Stomach smooth muscle (tissue), 2 donors: ENCODE results near the gene FAAP100.
"Not testable (repeated sequence)": the region's sequence is repeated elsewhere in the genome, so short reads cannot be mapped to it uniquely, and the experiment has no call there.

Experiments used
- H3K27ac ChIP-seq: one replicate; pipeline ENCODE4 v1.7.0; 2013; ENCODE audit warnings: mild to moderate bottlenecking, low read length, inconsistent platforms
- H3K27me3 ChIP-seq, 2 donors: one replicate each; pipeline ENCODE4 v1.7.0; 2013; ENCODE audit warnings: low read length in 2 of 2; ENCODE audit not compliant: insufficient read depth in 2 of 2, control insufficient read depth in 1 of 2
- H3K36me3 ChIP-seq, 2 donors: one replicate each; pipeline ENCODE4 v1.7.0; 2013; ENCODE audit warnings: low read length in 2 of 2; ENCODE audit not compliant: control insufficient read depth in 2 of 2, insufficient read depth in 2 of 2
- H3K4me1 ChIP-seq: one replicate; pipeline ENCODE4 v1.7.0; 2013; ENCODE audit warnings: low read length; ENCODE audit not compliant: control insufficient read depth, insufficient read depth
- H3K4me3 ChIP-seq, 2 donors: one replicate each; pipeline ENCODE4 v1.7.0; 2013; ENCODE audit warnings: low read length in 2 of 2
- H3K9ac ChIP-seq, 2 donors: one replicate each; pipeline ENCODE4 v1.7.0; 2013; ENCODE audit warnings: low read length in 2 of 2, mild to moderate bottlenecking in 1 of 2
- H3K9me3 ChIP-seq, 2 donors: one replicate each; pipeline ENCODE4 v1.7.0; 2013; ENCODE audit warnings: low read length in 2 of 2; ENCODE audit not compliant: control insufficient read depth in 2 of 2
- donor health status: healthy.
- donor health status: Pancreatic carcinoma.

Gene FAAP100

DNA sequence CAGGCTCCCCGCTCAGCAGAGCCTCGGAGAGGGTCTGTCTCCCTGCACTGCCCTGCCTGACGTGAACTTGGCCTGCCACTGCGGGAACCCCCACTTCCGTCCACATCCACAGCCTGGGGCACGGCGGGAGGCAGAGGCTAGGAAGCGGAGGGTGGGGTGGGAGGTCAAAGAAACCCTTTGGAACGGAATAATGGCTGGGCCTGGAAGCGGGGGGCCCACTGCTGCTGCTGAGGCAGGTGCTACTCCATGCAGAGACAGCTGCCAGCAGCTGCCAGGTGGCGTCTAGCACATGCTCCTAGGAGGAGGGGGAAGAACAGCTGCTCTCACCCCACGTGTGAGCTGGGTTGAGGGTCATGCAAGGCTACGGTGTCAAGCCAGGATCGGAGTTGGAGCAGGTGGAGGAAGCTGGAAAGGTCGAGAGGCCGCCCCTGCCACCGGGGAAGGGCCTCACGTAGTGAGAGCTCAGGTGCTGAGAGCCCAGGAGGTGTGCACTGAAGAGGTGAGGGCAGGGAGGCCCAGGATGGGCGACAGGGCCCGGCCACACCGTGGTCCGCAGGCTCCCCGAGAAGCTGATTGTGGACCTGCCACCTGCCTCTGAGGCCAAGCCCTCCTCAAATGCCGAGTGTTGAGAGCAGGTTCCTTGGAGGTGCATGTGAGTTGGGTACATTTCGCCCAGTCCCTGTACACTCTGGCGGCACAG is 14.1 kb downstream of the FAAP100 start:
- no peak overlapping the region for H3K27ac ChIP-seq
- H3K4me3 ChIP-seq: no peak overlapping the region
- peaks cover 26 to 39% of the 10 kb centered on the region in 2 donors for H3K27me3 ChIP-seq
- peaks cover 12% of the 10 kb centered on the region for H3K4me1 ChIP-seq
- H3K36me3 ChIP-seq: peaks cover 4 to 14% of the 10 kb centered on the region in 2 donors
- no peak overlapping the region for H3K9ac ChIP-seq
- H3K9me3 ChIP-seq: no peaks in the 10 kb centered on the region

DNA sequence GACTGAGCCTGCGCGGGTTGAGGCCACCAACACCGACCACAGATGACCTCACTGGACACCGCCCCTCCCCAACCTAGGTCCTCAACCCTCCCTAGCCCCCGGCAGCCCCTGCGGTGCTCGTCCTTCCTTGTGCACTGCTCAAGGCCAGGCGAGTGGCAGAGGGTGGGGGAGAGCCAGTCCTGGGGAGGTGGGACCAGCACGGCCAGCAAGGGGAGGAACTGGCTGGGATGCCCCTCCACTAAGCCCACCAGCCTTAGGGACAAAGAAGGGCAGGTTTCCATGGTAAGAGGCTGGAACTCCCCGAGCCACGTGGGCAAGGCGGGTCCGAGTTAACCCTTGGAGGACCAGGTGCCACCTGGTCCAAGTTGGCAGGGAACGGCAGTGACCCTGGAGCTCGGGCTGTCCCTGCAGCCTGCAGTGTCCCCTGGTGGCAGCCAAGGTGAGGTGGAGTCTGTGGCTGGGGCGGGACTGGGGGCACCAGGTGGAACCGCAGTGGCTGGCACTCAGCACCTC is 14.8 kb downstream of the FAAP100 start:
- peaks cover 12% of the 10 kb centered on the region for H3K4me1 ChIP-seq
- H3K27me3 ChIP-seq: peaks cover 28 to 39% of the 10 kb centered on the region in 2 donors
- peaks cover 0 to 12% of the 10 kb centered on the region in 2 donors for H3K36me3 ChIP-seq
- H3K4me3 ChIP-seq: no peak overlapping the region
- no peak overlapping the region for H3K9ac ChIP-seq
- H3K9me3 ChIP-seq: no peaks in the 10 kb centered on the region
- no peak overlapping the region for H3K27ac ChIP-seq

DNA sequence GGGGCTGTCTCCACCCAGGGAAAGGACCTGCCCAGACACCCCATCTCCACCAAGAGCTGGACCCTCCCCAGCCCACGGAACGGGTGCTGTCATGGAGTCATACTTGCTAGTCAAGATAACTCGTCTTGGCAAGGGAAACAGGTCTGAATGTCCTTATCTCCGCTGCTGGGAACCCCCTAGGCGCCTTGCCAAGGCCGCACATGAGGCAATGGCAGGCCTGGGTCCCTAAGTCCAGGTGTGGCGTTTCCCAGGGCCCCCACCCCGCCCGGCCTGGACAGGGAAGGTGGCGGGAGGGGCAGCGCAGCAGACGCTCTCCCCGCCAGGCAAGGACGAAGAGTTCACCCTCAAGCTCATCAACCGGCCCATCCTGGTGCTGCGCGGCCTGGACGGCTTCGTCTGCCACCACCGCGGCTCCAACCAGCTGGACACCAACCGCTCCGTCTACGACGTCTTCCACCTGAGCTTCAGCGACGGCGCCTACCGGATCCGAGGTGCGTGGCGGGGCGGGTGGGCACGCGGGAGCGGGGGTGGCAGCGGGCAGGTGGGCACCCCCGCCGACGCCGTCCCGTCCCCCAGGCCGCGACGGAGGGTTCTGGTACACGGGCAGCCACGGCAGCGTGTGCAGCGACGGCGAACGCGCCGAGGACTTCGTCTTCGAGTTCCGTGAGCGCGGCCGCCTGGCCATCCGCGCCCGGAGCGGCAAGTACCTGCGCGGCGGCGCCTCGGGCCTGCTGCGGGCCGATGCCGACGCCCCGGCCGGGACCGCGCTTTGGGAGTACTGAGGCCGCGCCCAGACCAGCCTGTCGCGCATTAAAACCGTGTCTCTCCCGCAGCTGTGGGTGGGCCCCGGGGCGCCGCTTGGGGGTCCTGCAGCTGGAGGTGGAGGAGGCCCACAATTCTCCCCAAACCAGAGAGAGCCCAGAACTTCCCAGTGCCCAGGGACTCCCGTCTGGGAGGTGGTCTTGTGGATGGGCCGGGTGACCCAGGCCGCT is 15.6 kb downstream of the FAAP100 start:
- H3K9ac ChIP-seq: no peak overlapping the region
- H3K4me1 ChIP-seq: peaks cover 12% of the 10 kb centered on the region
- peaks cover 0 to 12% of the 10 kb centered on the region in 2 donors for H3K36me3 ChIP-seq
- H3K27ac ChIP-seq: no peak overlapping the region
- H3K9me3 ChIP-seq: no peaks in the 10 kb centered on the region
- H3K27me3 ChIP-seq: peaks cover 28 to 39% of the 10 kb centered on the region in 2 donors
- H3K4me3 ChIP-seq: no peak overlapping the region

DNA sequence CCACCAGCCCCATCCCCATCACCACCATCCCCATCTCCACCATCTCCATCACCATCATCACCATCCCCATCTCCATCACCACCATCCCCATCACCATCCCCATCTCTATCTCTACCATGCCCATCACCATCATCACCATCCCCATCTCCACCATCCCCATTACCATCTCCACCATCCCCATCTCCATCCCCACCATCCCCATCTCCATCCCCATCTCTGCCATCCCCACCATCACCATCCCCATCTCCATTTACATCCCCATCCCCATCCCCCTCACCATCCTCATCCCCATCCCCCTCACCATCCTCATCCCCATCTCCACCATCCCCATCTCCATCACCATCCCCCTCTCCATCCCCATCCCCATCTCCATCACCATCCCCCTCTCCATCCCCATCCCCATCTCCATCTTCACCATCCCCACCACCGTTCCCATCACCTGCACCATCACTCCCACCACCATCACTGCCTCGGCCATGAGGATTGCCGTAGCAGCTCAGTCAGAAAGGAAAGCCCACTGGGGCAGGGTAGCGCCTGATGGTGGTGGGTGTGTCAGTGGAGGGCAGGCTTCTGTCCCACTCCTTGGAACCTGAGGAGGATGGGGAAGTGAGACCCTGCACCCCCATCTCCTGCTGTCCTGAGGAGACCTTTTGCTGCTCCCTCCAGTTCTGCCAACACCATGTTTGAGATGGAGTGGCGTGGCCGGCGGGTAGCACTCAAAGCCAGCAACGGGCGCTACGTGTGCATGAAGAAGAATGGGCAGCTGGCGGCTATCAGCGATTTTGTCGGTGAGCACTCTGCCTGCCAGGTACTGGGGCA is 16.5 kb downstream of the FAAP100 start:
- peaks cover 28 to 39% of the 10 kb centered on the region in 2 donors for H3K27me3 ChIP-seq

DNA sequence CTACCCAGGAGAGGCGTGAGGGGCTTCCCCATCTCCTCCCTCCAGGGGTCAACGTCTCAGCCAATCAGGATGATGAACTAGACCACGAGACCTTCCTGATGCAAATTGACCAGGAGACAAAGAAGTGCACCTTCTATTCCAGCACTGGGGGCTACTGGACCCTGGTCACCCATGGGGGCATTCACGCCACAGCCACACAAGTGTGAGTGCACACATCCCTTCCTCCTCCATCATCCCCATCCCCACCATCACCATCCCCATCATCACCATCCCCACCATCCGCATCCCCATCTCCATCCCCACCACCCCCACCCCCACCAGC is 17.2 kb downstream of the FAAP100 start:
- peaks cover 28 to 39% of the 10 kb centered on the region in 2 donors for H3K27me3 ChIP-seq
- H3K36me3 ChIP-seq: peaks cover 0 to 5% of the 10 kb centered on the region in 2 donors
- H3K27ac ChIP-seq: no peak overlapping the region
- peaks cover 12% of the 10 kb centered on the region for H3K4me1 ChIP-seq
- H3K4me3 ChIP-seq: no peak overlapping the region
- no peak overlapping the region for H3K9ac ChIP-seq
- H3K9me3 ChIP-seq: no peaks in the 10 kb centered on the region

More for the DNA sequence above, 16.5 kb downstream of the FAAP100 start:
- Histone ChIP-seq H3K9me3 (no peaks in the 10 kb centered on the region), H3K9ac (no peak overlapping the region), H3K4me3 (no peak overlapping the region), H3K36me3 (peaks cover 0 to 9% of the 10 kb centered on the region in 2 donors), H3K27ac (no peak overlapping the region), H3K4me1 (peaks cover 12% of the 10 kb centered on the region)

DNA sequence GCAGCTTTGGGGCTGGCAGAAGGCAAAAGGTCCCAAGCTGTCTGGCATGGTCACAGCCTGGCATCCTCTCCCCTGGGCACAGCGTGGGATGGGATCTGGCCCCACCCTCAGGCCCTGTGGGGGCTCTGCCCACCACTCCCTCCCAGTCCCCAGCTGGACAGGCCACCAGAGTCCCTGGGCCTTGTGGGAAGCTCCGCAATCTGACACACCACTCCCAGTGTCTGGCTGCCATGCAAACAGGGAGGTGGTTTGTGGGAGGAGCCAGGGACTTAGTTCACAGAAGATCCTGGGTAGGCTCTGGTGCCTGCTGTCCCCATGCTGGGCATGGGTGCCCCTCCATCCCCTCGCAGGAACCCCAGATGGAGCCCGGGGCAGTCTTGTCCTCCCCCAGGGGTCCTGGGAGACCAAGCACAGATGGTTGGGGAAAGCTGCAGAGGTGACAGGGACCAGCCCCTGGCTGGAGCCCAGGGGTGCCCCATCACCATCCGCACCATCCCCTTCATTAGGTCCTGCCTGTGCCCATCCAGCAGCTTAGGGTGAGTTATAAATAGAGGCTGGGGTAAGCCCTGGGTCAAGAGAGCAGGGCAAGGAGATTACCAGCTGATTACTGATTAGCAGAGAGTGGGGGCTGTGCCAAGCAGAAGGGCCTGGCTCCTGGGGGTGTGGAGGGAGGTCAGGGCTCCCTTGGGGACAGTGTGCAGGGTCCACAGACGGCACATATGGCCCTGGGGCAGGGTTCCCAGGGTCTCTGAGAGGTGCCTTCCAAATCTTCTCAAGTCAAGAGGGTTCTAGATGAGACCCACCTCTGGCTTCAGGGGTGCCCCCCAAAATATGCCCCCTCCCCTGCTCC is 17.8 kb downstream of the FAAP100 start:
- Histone ChIP-seq H3K9ac (no peak overlapping the region), H3K27me3 (peaks cover 28 to 39% of the 10 kb centered on the region in 2 donors), H3K9me3 (no peaks in the 10 kb centered on the region), H3K36me3 (peaks cover 0 to 3% of the 10 kb centered on the region in 2 donors), H3K4me3 (no peak overlapping the region), H3K27ac (no peak overlapping the region), H3K4me1 (peaks cover 12% of the 10 kb centered on the region)

DNA sequence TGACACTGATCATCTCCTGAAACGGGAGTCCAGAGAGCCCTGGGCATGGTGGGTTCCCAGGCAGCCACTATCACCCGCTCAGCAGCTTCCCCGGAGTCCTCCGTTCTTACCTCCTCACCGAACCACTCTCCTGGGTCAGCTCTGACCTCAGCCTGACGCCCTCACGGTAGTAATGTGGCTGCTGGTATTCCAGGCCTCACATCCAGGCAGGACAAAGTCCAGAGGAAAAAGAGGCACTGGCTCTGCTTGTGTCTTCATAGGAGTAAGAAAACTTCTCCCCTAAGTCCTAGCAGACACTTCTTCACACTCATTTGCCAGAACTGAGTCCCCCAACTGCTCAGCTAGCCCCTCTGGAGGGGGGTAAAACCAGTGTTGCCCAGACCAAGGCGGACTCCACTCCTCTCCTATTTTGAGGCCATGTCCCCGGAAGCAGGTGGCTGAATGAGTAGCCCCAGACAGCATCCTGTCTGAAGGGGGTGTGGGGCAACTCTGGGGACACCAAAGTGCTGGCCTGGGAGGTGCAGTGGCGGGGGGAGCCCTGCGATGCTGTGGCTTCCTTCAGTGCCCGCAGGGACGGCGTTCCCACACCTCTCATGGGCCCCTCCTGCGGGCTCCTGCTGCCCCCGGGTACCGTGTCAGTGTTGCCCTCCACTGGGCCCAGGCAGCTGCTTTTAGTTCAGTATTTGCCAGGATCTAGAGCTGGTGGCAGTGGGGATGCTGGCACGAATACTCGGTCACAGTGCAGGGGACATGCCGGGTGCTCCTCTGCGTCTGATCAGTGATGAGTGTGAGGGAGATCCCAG is 18.6 kb downstream of the FAAP100 start:
- Histone ChIP-seq H3K9ac (no peak overlapping the region), H3K27me3 (peaks cover 31 to 44% of the 10 kb centered on the region in 2 donors), H3K9me3 (no peaks in the 10 kb centered on the region), H3K4me1 (peaks cover 12% of the 10 kb centered on the region), H3K4me3 (no peak overlapping the region), H3K36me3 (peaks cover 0 to 3% of the 10 kb centered on the region in 2 donors), H3K27ac (no peak overlapping the region)

DNA sequence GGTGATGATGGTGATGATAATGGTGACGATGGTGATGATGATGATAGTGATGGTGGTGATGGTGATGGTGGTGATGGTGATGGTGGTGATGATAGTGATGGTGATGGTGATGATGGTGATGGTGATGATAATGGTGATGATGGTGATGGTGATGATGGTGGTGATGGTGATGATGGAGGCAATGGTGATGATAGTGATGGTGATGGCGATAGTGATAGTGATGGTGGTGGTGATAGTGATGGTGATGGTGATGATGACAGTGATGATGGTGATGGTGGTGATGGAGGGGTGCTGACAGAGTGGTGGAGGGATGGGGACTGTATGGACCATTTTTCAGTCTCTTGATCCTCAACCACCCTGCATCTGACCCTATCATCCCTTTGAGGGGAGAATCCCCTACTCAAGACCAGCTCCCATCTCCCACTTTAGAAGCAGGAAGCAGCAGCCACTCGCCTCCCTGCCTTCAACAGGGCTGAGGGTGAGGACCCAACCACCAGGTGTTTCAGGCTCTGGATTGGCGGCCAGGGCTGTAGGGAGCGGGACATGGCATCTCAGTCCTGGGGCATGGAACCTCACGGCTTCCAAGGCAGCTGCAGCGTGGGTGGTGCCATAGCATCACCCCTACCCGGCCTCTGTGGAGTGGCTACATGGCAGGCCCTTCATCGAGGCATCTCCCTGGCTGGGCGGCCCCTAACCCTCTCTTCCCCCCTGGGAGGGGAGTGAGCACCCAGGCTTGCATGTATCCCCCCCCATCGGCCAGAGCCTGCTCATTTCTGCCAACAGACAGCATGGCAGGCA is 19.5 kb downstream of the FAAP100 start:
- Histone ChIP-seq H3K9ac (no peak overlapping the region), H3K9me3 (no peaks in the 10 kb centered on the region), H3K4me1 (peaks cover 14% of the 10 kb centered on the region), H3K36me3 (no peaks in the 10 kb centered on the region), H3K4me3 (no peak overlapping the region), H3K27me3 (peaks cover 28 to 46% of the 10 kb centered on the region in 2 donors), H3K27ac (no peak overlapping the region)

DNA sequence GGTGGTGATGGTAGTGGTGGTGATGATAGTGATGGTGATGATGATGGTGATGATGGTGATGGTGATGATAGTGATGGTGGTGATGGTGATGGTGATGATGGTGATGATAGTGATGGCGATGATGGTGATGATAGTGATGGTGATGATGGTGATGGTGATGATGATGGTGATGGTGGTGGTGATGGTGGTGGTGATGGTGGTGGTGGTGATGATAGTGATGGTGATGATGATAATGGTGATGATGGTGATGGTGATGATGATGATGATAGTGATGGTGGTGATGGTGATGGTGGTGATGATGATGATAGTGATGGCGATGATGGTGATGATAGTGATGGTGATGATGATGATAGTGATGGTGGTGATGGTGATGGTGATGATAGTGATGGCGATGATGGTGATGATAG is 20.2 kb downstream of the FAAP100 start:
- Histone ChIP-seq H3K27me3 (peaks cover 31 to 46% of the 10 kb centered on the region in 2 donors), H3K4me1 (peaks cover 11% of the 10 kb centered on the region)
- not testable (repeated sequence) for H3K9me3 ChIP-seq, H3K27ac ChIP-seq, H3K36me3 ChIP-seq, H3K4me3 ChIP-seq, H3K9ac ChIP-seq
